Stimulated activated naive CD4-positive, alpha-beta T cell treated with Interleukin-2 at 50 U/mL for 16 hours (primary cell): ENCODE results near the gene PTPRM.

ENCODE experiments used
- DNase-seq: peaks from one replicate; lab custom pipeline; 2025; lab: John Stamatoyannopoulos, UW

The PTPRM gene

DNA sequence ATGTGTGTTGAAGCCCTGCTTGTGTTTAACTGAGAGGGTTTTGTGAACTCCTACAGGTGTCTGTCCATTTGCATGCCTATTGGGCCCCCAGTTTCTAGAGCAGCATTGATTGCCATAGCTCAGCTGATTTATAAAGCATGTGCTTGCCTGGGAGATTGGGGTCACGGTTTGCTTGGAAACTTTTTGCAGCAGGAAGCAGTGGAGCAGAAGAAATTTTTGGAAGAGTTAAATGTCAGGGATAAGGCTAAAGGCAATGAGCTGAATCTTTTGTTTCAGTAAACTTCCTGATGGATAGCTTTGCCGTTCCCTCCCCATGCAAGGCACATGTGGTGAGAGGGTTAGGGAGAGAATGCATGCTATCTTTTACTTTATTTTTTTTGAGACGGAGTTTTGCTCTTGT lies 102.2 kb downstream of the PTPRM start:
- no peak for DNase-seq

GRCh38 chr18:7671105-7671504 lies 104.0 kb downstream of the PTPRM start:
- no peak for DNase-seq

GRCh38 chr18:7676253-7676873 lies 109.2 kb downstream of the PTPRM start:
- DNase-seq, result no peak

GRCh38 chr18:7677001-7677400 lies 109.9 kb downstream of the PTPRM start:
- no peak for DNase-seq

GRCh38 chr18:7677424-7677823 lies 110.3 kb downstream of the PTPRM start:
- DNase-seq, result no peak

DNA sequence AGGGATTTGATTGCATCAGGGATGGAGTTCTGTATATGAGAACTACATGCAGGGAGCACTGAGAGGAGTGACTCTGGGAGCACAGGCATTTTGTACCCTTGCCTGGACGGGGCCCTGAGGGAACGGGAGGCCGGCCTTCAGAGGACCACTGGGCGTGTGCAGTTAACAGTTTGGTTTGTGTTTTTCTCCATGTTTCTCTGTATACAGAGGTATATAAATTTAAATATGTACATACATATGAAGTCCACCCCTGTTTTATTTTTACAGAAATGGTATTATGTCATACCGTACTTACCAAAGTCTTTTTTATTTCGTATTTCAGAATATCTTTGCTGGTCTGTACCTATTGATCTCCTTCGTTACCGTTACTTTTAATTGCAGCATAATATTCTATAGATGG lies 111.3 kb downstream of the PTPRM start:
- no peak for DNase-seq

GRCh38 chr18:7678801-7679200 lies 111.7 kb downstream of the PTPRM start:
- no peak for DNase-seq

- DNase-seq, result no peak
Observed at GRCh38 chr18:7681298-7681697, 114.2 kb downstream of the PTPRM start.

GRCh38 chr18:7682321-7682720 lies 115.2 kb downstream of the PTPRM start:
- DNase-seq, result no peak

- no peak for DNase-seq
Observed at GRCh38 chr18:7683753-7684152, 116.6 kb downstream of the PTPRM start.

DNA sequence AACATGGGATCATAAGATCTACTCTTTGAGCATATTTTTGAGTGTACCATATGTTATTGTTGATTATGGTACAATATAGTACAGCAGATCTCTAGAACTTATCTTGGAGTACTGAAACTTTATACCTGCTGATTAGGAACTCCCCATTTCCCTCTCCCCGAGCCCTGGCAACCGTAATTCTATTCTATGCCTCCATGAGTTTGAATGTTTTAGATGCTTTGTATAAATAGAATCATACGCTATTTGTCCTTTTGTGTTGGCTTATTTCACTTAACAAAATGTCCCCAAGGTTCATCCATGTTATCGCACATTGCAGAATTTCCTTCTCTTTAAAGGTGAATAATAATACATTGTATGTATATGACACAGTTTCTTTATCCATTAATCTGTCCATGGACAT lies 117.2 kb downstream of the PTPRM start:
- no peak for DNase-seq

DNA sequence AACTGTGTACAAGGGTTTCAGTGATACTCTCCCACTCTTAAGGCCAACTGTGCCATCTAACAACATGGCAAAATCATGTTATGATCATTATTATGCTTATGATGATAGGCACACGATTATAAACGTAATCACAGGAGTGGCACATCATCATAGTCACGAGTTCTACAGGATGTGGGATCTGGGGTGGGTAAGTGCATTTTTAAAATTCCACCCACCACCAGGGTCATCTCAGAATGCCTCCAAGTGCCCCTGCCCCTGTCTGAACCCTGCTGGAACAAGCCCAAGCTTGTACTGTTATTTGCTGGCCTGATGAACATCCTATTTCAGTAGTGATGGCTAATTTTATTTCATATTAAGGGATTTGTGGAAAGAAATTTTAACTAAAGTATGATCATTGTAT lies 117.8 kb downstream of the PTPRM start:
- DNase-seq, result no peak

DNA sequence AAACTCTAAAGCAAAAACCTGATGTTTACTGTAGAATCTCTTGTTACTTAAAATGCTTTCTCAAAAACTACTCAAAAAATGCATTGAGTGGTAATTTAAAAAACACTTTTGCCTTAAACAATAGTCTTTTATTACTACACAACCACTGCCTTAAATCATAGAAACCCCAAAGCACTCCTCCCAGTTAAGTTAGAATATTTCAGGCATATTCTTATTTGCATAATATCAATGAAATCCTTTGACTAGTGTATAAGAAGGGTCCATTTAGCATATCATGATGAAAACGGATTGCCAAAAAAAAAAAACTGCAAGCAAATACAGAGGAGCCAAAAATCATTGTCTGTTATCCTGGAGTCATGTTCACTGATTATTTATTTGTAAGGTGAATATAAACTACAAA lies 119.2 kb downstream of the PTPRM start:
- no peak for DNase-seq

- DNase-seq, result no peak
Observed at GRCh38 chr18:7688580-7688979, 121.5 kb downstream of the PTPRM start.

DNA sequence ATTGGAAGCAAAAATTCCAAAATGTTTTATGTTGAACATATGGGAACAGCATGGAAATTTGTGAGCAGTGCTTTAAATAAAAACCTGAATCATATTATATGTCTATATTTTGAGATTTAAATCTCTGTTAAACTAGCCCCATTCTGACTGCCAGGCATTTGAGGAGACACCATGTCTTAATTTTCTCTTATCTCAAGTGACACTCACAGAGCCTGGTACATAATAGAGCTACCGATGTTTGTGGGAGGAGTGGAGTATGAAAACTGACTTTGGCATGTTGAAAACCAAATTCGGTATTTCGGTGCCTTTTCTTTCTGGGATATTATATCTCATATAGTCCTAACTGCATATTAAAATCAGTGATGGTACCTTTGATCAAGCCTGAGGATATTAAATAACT lies 124.1 kb downstream of the PTPRM start:
- no peak for DNase-seq

- DNase-seq, result no peak
Observed at GRCh38 chr18:7696780-7697179, 129.7 kb downstream of the PTPRM start.

GRCh38 chr18:7697306-7697705 lies 130.2 kb downstream of the PTPRM start:
- DNase-seq, result no peak

- DNase-seq, result no peak
Observed at GRCh38 chr18:7711495-7711894, 144.4 kb downstream of the PTPRM start.

DNA sequence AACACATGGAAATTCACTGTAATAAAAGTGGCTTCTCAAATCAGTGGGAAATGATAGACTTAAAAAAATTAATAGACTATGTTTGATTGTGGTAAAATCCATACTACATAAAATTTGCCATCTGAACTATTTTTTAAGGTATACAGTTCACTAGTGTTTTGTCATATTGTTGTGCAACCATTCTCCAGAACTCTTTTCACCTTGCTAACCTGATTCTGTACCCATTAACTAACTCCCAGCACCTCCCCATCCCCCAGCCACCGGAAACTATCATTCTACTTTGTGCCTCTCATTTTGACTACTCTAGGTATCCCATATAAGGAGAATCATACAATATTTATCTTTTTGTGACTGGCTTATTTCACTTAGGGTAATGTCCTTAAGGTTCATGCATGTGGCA lies 153.3 kb downstream of the PTPRM start:
- no peak for DNase-seq

- DNase-seq, result no peak
Observed at GRCh38 chr18:7721532-7721931, 154.4 kb downstream of the PTPRM start.

DNA sequence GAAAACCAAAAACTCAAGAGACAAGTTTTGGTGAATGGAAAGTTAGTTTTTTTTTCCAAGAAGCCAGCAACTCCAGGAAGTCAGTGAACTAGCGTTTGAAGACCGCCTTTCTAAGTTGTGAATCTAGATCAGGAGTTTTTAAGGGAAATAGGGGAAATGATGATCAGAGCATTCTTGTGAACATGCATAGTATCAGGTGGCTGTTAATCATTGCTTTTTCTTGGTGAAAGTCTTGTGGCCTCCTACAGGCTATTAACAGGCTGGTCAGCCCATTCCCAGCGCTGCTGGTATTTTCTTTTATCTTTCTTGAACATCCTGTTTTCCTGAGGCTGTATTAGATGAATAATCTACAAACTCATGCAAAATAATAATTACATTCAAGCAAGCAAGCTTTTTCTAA lies 155.8 kb downstream of the PTPRM start:
- DNase-seq, result no peak

GRCh38 chr18:7723558-7723957 lies 156.4 kb downstream of the PTPRM start:
- no peak for DNase-seq

- DNase-seq, result no peak
Observed at GRCh38 chr18:7725473-7725872, 158.4 kb downstream of the PTPRM start.

DNA sequence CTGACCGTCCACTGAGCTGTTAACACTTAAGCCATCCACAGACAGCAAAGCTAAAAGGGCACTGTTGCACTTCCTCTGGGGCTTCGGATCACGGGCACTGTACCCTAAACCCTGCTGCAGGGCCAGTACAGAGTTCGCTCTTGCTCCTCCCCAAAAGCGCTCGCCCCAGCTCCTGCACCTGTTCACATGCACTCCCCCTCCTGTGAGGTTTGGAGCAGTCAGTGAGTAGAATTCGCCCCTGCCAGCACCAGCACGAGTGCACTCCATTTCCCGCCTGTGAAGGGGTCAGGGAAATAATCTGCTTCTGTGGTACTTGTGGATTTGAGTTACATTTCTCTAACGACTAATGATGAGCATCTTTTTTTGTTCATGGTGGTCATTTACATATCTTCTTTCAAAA lies 158.8 kb downstream of the PTPRM start:
- DNase-seq, result no peak

GRCh38 chr18:7726522-7726921 lies 159.4 kb downstream of the PTPRM start:
- no peak for DNase-seq
